ENCODE results near the gene CDIPT. TPM values are rescaled to one million over a fixed set of nuclear protein-coding genes. Genes with fewer than 3 reads are reported as not detected.

Gene CDIPT, protein sequence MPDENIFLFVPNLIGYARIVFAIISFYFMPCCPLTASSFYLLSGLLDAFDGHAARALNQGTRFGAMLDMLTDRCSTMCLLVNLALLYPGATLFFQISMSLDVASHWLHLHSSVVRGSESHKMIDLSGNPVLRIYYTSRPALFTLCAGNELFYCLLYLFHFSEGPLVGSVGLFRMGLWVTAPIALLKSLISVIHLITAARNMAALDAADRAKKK
- 51.3 and 53.4 TPM in 2 replicates for polyA plus RNA-seq (2013)

DNA sequence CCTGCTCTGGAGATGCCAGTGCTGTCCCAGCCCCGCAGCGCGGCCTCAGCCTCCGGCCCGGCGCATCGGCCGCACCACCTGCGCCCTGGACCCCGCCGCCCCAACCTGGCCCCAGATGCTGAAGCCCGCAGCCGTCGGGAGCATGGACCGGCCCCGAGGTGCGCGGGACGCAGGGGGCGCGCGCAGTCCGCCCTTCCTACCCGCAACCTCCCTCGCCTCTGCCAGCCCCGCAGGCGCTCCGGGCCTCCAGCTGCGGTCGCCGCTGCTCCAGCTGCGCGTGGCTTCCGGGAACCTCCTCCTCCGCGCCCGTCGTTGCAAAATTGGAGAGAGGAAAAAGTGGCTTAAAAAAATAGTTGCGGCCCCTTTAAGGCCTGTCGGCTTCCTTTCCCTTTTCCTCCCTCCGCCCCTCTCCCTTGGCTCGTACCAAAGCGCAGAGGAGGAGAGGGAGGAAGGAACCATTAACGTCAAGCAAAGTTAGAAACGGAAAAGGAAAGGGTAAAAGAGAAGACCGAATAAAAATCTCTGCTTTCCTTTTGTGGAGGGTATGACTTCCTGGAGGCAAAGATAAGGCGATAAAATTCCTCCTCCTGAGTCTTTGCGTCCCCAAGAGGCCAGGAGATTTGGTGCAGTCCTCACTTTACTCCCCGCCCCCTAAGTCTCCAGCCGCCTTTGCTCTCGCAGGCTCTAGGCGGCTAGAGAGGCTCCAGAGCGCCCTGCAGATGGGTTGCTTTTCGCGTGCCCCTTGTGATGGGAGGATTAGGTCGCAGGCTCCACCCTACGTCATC is at the start of gene CDIPT:
Gene CDIPT (minus strand): TSS at position 343 of the 785 bp plus-strand sequence. CDS start 369 bp downstream, outside the sequence.
- peak within 1 kb of the TSS; percentile 47 for H2BK120ac ChIP-seq (ENCODE audit: insufficient read depth, low read length, poor library complexity)
- H4K12ac ChIP-seq (ENCODE audit: low read depth, low read length), result peak within 1 kb of the TSS; percentile 62
- peaks cover 21 to 25% of the 10 kb centered on the region in 2 experiments for H3K36me3 ChIP-seq (ENCODE audit: control insufficient read depth in 1 of 2, insufficient read depth in 2 of 2, low read length in 2 of 2)
- DNase-seq, result peak; percentile 88 to 98
- peaks cover 0 to 10% of the 10 kb centered on the region in 2 experiments for H3K4me1 ChIP-seq (ENCODE audit: control insufficient read depth in 1 of 2, insufficient read depth in 2 of 2, low read length in 2 of 2)
- no peaks in the 10 kb centered on the region for H3K27me3 ChIP-seq (ENCODE audit: insufficient read depth, low read length)
- H3K79me1 ChIP-seq (ENCODE audit: low read length), result peaks cover 5% of the 10 kb centered on the region
- peak within 1 kb of the TSS; percentile 44 for H3K18ac ChIP-seq (ENCODE audit: low read length)
- H2AK5ac ChIP-seq (ENCODE audit: low read length), result no peak within 1 kb of the TSS
- WGBS (ENCODE audit: extremely low coverage, insufficient coverage, insufficient read length), result no CpG with 5 or more reads among the region's 57 CpGs
- peak within 1 kb of the TSS; percentile 89 for H3K4me2 ChIP-seq (ENCODE audit: low read length)
- peak within 1 kb of the TSS; percentile 97 for H3K4me3 ChIP-seq (ENCODE audit: low read depth, low read length)
- H2BK5ac ChIP-seq (ENCODE audit: low read depth, low read length, poor library complexity), result peak within 1 kb of the TSS; percentile 53
- peak within 1 kb of the TSS; percentile 77 for H3K9ac ChIP-seq (ENCODE audit: low read length)
- peak within 1 kb of the TSS; percentile 31 for H3K23ac ChIP-seq (ENCODE audit: low read length)
- H2BK12ac ChIP-seq (ENCODE audit: low read length), result no peak within 1 kb of the TSS
- H3K4ac ChIP-seq (ENCODE audit: low read depth, low read length), result peak within 1 kb of the TSS; percentile 45
- H3K9me3 ChIP-seq (ENCODE audit: insufficient read depth, low read depth, low read length), result peaks cover 3% of the 10 kb centered on the region
- H3K14ac ChIP-seq (ENCODE audit: low read length), result peak within 1 kb of the TSS; percentile 77
- peak within 1 kb of the TSS; percentile 76 for H4K91ac ChIP-seq (ENCODE audit: low read depth, low read length)
- peaks cover 4% of the 10 kb centered on the region for H3K79me2 ChIP-seq (ENCODE audit: control insufficient read depth, insufficient read depth, low read length, poor library complexity)
- H4K8ac ChIP-seq (ENCODE audit: low read depth, low read length), result peak within 1 kb of the TSS; percentile 93
- peak within 1 kb of the TSS; percentile 63 for H3K27ac ChIP-seq (ENCODE audit: low read depth, low read length)
- H2AFZ ChIP-seq (ENCODE audit: insufficient read depth, low read length, poor library complexity), result peak within 1 kb of the TSS; percentile 74

DNA sequence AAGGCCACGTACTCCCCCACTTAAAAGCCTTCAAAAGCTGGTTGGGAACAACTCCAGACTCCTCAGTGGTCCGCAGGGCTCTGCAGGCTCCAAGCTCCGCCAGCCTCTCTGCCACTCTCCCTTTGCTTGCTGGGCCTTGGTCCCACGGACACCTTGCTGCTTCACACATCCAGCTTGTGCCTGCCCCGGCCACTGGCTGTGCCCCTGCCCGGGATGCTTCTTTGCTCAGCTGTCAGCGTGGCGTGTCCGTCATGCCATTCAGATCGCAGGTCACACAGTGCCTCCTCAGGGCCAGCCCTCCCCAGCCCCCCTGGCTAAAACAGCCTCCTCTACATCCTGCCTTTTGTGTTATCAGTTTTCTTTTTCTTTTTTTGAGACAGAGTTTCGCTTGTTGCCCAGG is 49.1 kb upstream of the CDIPT start:
- Histone ChIP-seq H2AFZ (ENCODE audit: insufficient read depth, low read length, poor library complexity) (no peak overlapping the region), H3K23ac (ENCODE audit: low read length) (no peak overlapping the region), H3K79me2 (ENCODE audit: control insufficient read depth, insufficient read depth, low read length, poor library complexity) (no peaks in the 10 kb centered on the region), H2BK5ac (ENCODE audit: low read depth, low read length, poor library complexity) (no peak overlapping the region), H2BK120ac (ENCODE audit: insufficient read depth, low read length, poor library complexity) (no peak overlapping the region), H3K4me1 (ENCODE audit: control insufficient read depth in 1 of 2, insufficient read depth in 2 of 2, low read length in 2 of 2) (no peaks in the 10 kb centered on the region), H4K12ac (ENCODE audit: low read depth, low read length) (no peak overlapping the region), H3K4me2 (ENCODE audit: low read length) (no peak overlapping the region), H3K18ac (ENCODE audit: low read length) (no peak overlapping the region), H3K9ac (ENCODE audit: low read length) (no peak overlapping the region), H3K4ac (ENCODE audit: low read depth, low read length) (no peak overlapping the region), H3K79me1 (ENCODE audit: low read length) (no peaks in the 10 kb centered on the region), H4K91ac (ENCODE audit: low read depth, low read length) (no peak overlapping the region), H2AK5ac (ENCODE audit: low read length) (no peak overlapping the region), H3K36me3 (ENCODE audit: control insufficient read depth in 1 of 2, insufficient read depth in 2 of 2, low read length in 2 of 2) (peaks cover 8 to 11% of the 10 kb centered on the region in 2 experiments), H3K4me3 (ENCODE audit: low read depth, low read length) (no peak overlapping the region), H2BK12ac (ENCODE audit: low read length) (no peak overlapping the region), H4K8ac (ENCODE audit: low read depth, low read length) (no peak overlapping the region), H3K14ac (ENCODE audit: low read length) (no peak overlapping the region), H3K27me3 (ENCODE audit: insufficient read depth, low read length) (no peaks in the 10 kb centered on the region), H3K9me3 (ENCODE audit: insufficient read depth, low read depth, low read length) (peaks cover 2% of the 10 kb centered on the region), H3K27ac (ENCODE audit: low read depth, low read length) (no peak overlapping the region)
- no peak for DNase-seq
- no CpG with 5 or more reads among the region's 11 CpGs for WGBS (ENCODE audit: extremely low coverage, insufficient coverage, insufficient read length)

DNA sequence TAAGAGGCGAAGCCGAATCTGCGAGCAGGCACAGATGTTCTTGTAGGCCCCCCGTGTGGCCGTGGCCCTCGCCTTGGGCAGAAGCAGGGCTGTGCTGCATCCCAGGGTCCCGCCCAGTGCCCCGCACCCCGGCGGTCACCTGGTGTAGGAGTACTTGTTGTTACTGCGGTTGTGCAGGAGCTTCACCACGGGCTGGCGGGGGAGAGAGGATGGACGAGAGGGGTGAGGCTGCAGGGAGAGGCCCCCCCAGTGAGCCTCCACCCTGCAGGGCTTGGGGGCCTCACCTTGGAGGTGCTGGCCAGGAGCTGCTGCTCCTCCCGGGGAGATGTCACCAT is 48.6 kb upstream of the CDIPT start:
- H3K27ac ChIP-seq (ENCODE audit: low read depth, low read length), result no peak overlapping the region
- H3K23ac ChIP-seq (ENCODE audit: low read length), result no peak overlapping the region
- H3K27me3 ChIP-seq (ENCODE audit: insufficient read depth, low read length), result no peaks in the 10 kb centered on the region
- H4K91ac ChIP-seq (ENCODE audit: low read depth, low read length), result no peak overlapping the region
- H2BK5ac ChIP-seq (ENCODE audit: low read depth, low read length, poor library complexity), result no peak overlapping the region
- no peak overlapping the region for H2AK5ac ChIP-seq (ENCODE audit: low read length)
- no peaks in the 10 kb centered on the region for H3K4me1 ChIP-seq (ENCODE audit: control insufficient read depth in 1 of 2, insufficient read depth in 2 of 2, low read length in 2 of 2)
- peaks cover 6 to 8% of the 10 kb centered on the region in 2 experiments for H3K36me3 ChIP-seq (ENCODE audit: control insufficient read depth in 1 of 2, insufficient read depth in 2 of 2, low read length in 2 of 2)
- no peak overlapping the region for H3K9ac ChIP-seq (ENCODE audit: low read length)
- no peak for DNase-seq
- peaks cover 2% of the 10 kb centered on the region for H3K9me3 ChIP-seq (ENCODE audit: insufficient read depth, low read depth, low read length)
- H3K79me2 ChIP-seq (ENCODE audit: control insufficient read depth, insufficient read depth, low read length, poor library complexity), result no peaks in the 10 kb centered on the region
- H3K4me3 ChIP-seq (ENCODE audit: low read depth, low read length), result no peak overlapping the region
- no peaks in the 10 kb centered on the region for H3K79me1 ChIP-seq (ENCODE audit: low read length)
- H3K4ac ChIP-seq (ENCODE audit: low read depth, low read length), result no peak overlapping the region
- H3K18ac ChIP-seq (ENCODE audit: low read length), result no peak overlapping the region
- H3K14ac ChIP-seq (ENCODE audit: low read length), result no peak overlapping the region
- no peak overlapping the region for H2AFZ ChIP-seq (ENCODE audit: insufficient read depth, low read length, poor library complexity)
- no CpG with 5 or more reads among the region's 15 CpGs for WGBS (ENCODE audit: extremely low coverage, insufficient coverage, insufficient read length)
- H4K12ac ChIP-seq (ENCODE audit: low read depth, low read length), result no peak overlapping the region
- no peak overlapping the region for H2BK12ac ChIP-seq (ENCODE audit: low read length)
- H4K8ac ChIP-seq (ENCODE audit: low read depth, low read length), result no peak overlapping the region
- no peak overlapping the region for H3K4me2 ChIP-seq (ENCODE audit: low read length)
- no peak overlapping the region for H2BK120ac ChIP-seq (ENCODE audit: insufficient read depth, low read length, poor library complexity)

DNA sequence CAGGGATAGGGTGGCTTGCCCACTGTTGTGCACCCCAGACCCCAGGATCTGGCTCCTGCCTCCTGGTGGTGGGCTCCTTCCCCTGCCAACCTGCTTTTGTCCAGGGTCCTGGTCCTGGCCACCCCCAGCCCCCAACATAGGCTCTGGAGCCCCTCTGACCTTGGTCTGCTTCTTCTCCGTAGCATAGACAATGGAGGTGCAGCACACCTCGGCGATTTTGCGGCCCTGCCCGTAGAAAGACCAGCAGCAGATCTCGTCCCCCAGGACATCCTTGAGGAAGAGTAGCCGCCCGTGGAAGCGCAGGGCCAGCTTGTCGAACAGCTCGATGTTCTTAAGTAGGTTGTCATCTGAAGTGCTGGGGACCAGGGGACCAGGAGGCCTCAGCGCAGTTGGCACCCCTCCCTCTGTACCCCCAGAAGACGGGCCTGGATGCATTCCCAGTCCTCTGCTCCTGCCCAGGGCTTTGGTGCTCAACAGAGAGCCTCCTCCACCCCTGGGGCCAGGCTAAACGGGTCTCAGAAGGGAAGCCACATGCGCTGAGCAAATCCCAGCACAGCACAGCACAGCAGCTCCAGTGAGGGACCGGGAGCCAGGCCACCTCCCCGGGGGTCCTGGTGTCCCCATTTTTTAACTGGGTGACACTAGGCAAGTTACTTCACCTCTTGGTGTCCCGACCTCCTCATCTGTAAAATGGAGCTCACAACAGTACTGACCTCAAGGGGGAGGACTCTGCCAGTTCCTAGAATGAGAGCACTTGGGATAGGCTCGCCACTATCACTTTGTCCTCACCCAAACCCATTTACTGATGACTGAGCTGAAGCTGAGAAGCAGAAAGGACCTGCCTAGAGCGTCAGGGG is 48.0 kb upstream of the CDIPT start:
- H3K4me2 ChIP-seq (ENCODE audit: low read length), result no peak overlapping the region
- no peaks in the 10 kb centered on the region for H3K27me3 ChIP-seq (ENCODE audit: insufficient read depth, low read length)
- H3K23ac ChIP-seq (ENCODE audit: low read length), result no peak overlapping the region
- H3K4ac ChIP-seq (ENCODE audit: low read depth, low read length), result no peak overlapping the region
- H3K36me3 ChIP-seq (ENCODE audit: control insufficient read depth in 1 of 2, insufficient read depth in 2 of 2, low read length in 2 of 2), result peaks cover 6 to 8% of the 10 kb centered on the region in 2 experiments
- peaks cover 2% of the 10 kb centered on the region for H3K9me3 ChIP-seq (ENCODE audit: insufficient read depth, low read depth, low read length)
- no peak overlapping the region for H4K91ac ChIP-seq (ENCODE audit: low read depth, low read length)
- no peaks in the 10 kb centered on the region for H3K79me2 ChIP-seq (ENCODE audit: control insufficient read depth, insufficient read depth, low read length, poor library complexity)
- no peak overlapping the region for H2BK120ac ChIP-seq (ENCODE audit: insufficient read depth, low read length, poor library complexity)
- no CpG with 5 or more reads among the region's 20 CpGs for WGBS (ENCODE audit: extremely low coverage, insufficient coverage, insufficient read length)
- H3K27ac ChIP-seq (ENCODE audit: low read depth, low read length), result no peak overlapping the region
- no peak overlapping the region for H3K14ac ChIP-seq (ENCODE audit: low read length)
- H4K8ac ChIP-seq (ENCODE audit: low read depth, low read length), result no peak overlapping the region
- H2AK5ac ChIP-seq (ENCODE audit: low read length), result no peak overlapping the region
- no peak overlapping the region for H2BK12ac ChIP-seq (ENCODE audit: low read length)
- no peak overlapping the region for H2BK5ac ChIP-seq (ENCODE audit: low read depth, low read length, poor library complexity)
- no peaks in the 10 kb centered on the region for H3K4me1 ChIP-seq (ENCODE audit: control insufficient read depth in 1 of 2, insufficient read depth in 2 of 2, low read length in 2 of 2)
- DNase-seq, result peak in 1 of 2 donors; percentile 3
- no peak overlapping the region for H3K4me3 ChIP-seq (ENCODE audit: low read depth, low read length)
- H3K18ac ChIP-seq (ENCODE audit: low read length), result no peak overlapping the region
- H3K9ac ChIP-seq (ENCODE audit: low read length), result no peak overlapping the region
- no peak overlapping the region for H2AFZ ChIP-seq (ENCODE audit: insufficient read depth, low read length, poor library complexity)
- no peaks in the 10 kb centered on the region for H3K79me1 ChIP-seq (ENCODE audit: low read length)
- H4K12ac ChIP-seq (ENCODE audit: low read depth, low read length), result no peak overlapping the region

All from trophoblast cell (in vitro differentiated cells and primary cell).